Lung microvascular endothelial cell (primary cell): ENCODE measurements around the gene GNB2. TPM values are rescaled to one million over a fixed set of nuclear protein-coding genes. Genes with fewer than 3 reads are reported as not detected.
A peak's percentile ranks its signal among the peaks of the same experiment; 100 is the strongest.
"Not testable (repeated sequence)": the region's sequence is repeated elsewhere in the genome, so short reads cannot be mapped to it uniquely, and the experiment has no call there.

Experiments used
- DNase-seq, 2 donors: peaks; one replicate each; pipeline versions ENCODE4 v3.0.0 to v3.0.0-alpha.2; 2010; ENCODE audit warnings: low read depth in 2 of 2
- total RNA-seq: library from RNA; depleted of rRNA; stranded (reverse); fragments of >200 nt; gene quantifications from 2 replicates; pipeline ENCODE4 v1.2.1, GENCODE V29; 2014

Gene GNB2
- total RNA-seq, 1 donor from 2014 or later, result 76.4 TPM

GRCh38 chr7:100662194-100662776 lies 11.3 kb upstream of the GNB2 start:
- not testable (repeated sequence) for DNase-seq

DNA sequence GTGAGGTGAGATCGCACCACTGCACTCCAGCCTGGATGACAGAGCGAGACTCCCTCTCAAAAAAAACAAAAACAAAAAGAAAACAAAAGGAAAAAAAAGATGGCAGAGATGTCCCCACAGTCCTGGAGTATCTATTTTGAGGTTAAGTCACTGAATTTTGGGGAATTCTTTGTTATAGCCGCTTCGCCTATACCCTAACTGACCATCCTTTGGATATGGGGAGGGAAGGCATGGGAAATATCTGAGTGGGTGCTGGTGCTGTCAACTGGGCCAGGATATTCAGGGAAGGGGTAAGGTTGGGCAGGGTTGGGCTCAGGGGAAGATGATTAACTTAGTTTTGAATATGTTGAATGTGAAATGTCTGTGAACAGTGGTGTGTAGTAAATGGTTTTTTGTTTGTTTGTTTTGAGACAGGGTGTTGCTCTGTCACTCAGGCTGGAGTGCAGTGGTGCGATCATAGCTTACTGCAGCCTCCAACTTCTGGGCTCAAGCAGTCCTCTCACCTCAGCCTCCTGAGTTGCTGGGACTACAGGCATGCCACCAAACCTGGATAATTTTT lies 8.3 kb upstream of the GNB2 start:
- DNase-seq, result no peak

DNA sequence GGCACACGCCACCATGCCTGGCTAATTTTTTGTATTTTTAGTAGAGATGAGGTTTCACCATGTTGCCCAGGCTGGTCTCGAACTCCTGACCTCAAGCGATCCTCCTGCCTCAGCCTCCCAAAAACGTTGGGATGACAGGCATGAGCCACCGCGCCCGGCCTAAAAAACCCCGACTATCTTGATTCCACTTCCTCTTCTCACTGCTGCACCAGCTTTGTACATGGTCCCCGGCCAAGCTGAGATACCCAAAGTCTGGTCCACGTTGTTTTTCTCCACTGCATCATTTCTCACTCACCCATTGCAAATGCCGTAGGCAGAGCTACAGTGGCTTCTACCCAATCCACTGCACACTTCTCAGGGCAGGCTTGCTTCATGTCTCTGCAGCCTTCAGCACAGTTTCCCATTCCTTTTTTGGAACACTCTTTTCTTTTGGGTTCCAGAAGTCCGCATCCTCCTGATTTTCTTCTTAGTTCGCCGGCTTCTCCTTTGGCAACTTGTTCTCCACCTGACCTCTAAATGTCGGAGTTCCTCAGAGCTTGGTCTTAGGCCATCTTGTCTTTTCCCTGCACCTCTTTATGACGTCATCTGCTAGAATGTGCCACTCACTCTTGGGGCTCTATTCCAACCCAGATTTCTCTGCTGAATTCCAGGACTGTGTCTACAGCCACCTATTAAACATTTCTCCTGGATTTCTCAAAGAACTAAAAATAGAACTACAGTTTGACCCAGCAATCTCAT lies 6.0 kb upstream of the GNB2 start:
- no peak for DNase-seq

DNA sequence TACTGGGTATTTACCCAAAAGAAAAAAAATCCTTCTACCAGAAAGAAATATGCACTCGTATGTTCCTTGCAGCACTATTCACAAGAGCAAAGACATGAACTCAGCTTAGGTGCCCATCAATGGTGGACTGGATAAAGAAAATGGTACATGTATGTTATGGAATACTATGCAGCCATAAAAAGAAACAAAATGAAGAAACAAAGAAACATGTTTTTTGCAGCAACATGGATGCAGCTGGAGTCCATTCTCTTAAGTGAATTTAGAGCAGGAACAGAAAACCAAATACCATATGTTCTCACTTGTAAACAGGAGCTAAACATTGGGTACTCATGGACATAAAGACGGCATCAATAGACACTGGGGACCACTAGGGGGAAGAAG lies 5.5 kb upstream of the GNB2 start:
- DNase-seq, result no peak

GRCh38 chr7:100669106-100669505 lies 4.4 kb upstream of the GNB2 start:
- not testable (repeated sequence) for DNase-seq

- no peak for DNase-seq
Observed at GRCh38 chr7:100670074-100670473, 3.5 kb upstream of the GNB2 start.

- DNase-seq, result no peak
Observed at GRCh38 chr7:100671353-100672327, 1.9 kb upstream of the GNB2 start.

DNA sequence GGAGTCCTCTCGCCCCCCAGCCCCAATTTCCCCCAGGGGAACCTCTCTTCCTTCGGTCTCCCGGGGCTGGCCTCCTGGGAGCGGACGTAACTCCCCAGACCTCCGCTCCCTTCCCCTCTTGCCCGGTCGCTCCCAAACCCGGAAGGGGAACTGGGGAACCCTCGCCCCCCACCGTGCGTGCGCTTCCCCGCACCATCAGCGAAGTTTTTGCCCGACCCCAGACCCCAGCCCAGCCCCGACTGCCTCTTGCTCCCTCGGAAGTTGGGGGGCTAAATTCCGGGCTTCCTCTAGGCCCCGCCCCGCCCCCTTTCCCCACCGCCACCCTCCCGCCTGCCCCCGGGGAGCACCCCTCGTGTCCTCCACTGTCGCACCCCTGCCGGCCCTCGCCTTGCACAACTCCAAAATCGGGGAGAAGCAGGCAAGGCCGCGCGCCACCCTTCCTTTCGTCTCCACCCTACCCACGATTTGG lies 436 bp downstream of the GNB2 start:
- no peak for DNase-seq

- DNase-seq, result peak; percentile 36 to 43
Observed at GRCh38 chr7:100674411-100675104, 1.0 kb downstream of the GNB2 start.

DNA sequence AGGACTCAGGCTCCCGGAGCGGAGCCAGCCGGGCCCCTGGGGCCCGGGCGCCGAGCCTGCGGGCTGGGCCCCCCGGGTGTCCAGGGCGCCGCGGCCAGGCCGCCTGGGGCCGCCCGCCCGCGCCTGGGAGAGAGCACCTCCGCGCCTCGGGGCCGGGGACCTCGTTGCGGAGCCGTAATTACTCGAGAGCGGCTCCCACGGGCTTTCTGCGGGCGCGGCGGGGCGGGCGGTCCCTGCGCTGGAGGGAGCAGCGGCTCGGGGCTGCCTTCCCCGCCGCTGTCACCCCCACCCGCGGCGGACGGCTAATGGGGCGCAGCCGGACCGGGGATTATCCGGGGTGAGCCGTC lies 1.5 kb downstream of the GNB2 start:
- peak in 1 of 2 donors; percentile 18 for DNase-seq

DNA sequence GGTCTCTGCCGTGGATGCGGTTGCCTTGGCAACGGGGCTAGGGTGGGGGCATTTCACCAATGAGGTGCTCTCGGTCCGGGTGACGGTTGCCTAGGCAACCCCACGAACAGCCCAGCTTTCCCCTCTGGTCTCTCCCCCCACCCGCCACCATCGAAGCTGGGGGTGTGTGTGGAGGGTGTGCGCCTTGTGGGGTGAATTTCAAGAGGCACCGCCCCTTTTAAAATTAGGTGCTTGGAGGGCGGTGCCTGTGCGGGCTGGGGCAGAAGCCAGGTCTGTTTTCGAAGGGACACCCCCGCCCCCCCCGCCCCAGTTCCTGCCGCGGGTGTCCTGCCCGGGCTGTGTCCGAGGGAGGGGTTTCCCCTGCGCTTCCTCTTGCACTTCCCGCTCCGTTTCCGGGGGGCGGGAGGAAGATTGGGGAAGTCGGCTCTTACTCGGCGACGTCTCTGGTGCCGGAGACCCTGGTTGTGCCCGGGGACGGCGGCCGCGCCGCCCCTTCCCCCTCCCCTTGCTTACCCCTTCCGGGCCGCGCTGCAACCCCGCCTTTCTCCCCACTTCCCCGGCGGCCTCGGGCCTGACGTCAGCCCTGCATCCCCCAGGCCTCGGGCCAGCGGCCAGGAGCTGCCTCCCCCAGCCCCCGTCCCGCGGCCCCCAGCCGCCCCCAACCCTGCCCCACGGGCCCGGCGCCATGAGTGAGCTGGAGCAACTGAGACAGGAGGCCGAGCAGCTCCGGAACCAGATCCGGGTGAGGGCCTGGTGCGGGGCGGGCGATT lies 2.2 kb downstream of the GNB2 start:
- peak; percentile 63 for DNase-seq

DNA sequence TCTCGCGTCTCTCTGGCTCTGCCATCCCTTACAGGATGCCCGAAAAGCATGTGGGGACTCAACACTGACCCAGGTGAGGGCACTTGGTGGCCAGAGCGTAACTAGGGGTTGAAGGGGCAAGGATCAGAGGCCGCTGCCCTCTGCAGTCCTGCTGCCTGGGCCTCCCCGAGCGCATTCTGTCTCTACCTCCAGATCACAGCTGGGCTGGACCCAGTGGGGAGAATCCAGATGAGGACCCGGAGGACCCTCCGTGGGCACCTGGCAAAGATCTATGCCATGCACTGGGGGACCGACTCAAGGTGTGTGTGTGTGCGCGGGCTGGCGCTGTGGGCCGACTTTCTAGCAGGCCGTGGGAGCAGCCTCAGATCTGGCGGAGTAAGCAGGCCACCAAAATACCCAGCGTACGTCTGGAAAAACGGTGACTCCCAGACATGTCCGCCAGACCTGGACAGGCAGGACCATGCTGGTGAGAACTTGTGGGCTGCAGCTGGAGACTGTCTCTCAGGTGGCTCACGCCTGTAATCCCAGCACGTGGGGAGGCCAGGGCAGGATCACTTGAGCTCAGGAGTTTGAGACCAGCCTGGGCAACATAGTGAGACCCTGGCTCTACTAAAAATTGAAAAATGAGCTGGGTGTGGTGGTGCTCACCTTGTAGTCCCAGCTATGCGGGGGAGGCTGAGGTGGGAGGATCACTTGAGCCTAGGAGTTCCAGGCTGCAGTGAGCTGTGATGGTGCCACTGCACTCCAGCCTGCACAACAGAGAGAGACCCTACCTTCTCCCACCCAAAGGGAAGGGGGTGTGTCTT lies 3.2 kb downstream of the GNB2 start:
- no peak for DNase-seq

DNA sequence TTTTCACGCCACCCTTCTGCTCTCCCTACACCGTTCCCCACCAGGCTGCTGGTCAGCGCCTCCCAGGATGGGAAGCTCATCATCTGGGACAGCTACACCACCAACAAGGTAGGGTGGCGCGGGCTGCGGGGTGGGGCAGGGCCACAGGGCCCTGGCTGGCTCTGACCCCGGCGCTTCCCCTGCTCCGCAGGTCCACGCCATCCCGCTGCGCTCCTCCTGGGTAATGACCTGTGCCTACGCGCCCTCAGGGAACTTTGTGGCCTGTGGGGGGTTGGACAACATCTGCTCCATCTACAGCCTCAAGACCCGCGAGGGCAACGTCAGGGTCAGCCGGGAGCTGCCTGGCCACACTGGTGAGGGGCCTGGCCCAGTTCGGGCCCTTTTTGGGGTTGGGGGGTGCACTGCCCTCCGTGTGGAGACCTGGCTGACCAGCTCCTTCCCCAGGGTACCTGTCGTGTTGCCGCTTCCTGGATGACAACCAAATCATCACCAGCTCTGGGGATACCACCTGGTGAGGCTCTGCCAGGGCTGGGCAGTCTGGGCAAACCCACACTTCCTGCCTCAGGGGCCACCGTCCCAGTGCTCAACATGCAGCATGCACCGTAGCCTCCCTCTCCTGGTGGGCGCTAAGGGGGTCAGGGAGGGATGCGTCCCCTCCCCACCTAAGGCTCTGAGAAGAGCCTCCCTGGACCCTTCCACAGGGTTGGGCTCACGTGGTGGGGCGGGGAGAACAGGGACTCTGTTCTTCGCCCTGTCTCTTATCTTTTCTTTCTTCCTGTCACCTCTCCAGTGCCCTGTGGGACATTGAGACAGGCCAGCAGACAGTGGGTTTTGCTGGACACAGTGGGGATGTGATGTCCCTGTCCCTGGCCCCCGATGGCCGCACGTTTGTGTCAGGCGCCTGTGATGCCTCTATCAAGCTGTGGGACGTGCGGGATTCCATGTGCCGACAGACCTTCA lies 4.0 kb downstream of the GNB2 start:
- no peak for DNase-seq

- no peak for DNase-seq
Observed at GRCh38 chr7:100678291-100678984, 4.9 kb downstream of the GNB2 start.

GRCh38 chr7:100679129-100679926 lies 5.8 kb downstream of the GNB2 start:
- no peak for DNase-seq

GRCh38 chr7:100679927-100680575 lies 6.5 kb downstream of the GNB2 start:
- DNase-seq, result no peak
